GM13977 (cell line): Measurements from ENCODE around the gene ODAD2.
"Not testable (repeated sequence)": the region's sequence is repeated elsewhere in the genome, so short reads cannot be mapped to it uniquely, and the experiment has no call there.

Source experiments
- DNase-seq: peaks from one replicate; pipeline ENCODE4 v3.0.0; 2012; ENCODE audit warnings: low spot score
- in situ Hi-C: fragments of 300-500 bp; cut with MboI; formaldehyde crosslinking; loops from one replicate; pipeline ENCODE4 v1.12.0; 2022; ENCODE audit warnings: low sequenced_read_pairs, low pct_unique_long_range_greater_than_20kb, mixed read lengths, inconsistent platforms; ENCODE audit not compliant: unreplicated experiment
- TF ChIP-seq, protein P1 (sequence below): IDR thresholded peaks from 2 replicates; pipeline ENCODE4 v1.5.1; 2012; ENCODE audit warnings: mild to moderate bottlenecking, control low read depth; ENCODE audit not compliant: insufficient read depth; ENCODE audit errors: extremely low read depth, missing control alignments

ODAD2 gene

GRCh38 chr10:27998178-27998953 is 513 bp downstream of the ODAD2 start:
- DNase-seq = no peak
- in situ Hi-C loops = no loop called here
- TF ChIP-seq, protein P1, sequence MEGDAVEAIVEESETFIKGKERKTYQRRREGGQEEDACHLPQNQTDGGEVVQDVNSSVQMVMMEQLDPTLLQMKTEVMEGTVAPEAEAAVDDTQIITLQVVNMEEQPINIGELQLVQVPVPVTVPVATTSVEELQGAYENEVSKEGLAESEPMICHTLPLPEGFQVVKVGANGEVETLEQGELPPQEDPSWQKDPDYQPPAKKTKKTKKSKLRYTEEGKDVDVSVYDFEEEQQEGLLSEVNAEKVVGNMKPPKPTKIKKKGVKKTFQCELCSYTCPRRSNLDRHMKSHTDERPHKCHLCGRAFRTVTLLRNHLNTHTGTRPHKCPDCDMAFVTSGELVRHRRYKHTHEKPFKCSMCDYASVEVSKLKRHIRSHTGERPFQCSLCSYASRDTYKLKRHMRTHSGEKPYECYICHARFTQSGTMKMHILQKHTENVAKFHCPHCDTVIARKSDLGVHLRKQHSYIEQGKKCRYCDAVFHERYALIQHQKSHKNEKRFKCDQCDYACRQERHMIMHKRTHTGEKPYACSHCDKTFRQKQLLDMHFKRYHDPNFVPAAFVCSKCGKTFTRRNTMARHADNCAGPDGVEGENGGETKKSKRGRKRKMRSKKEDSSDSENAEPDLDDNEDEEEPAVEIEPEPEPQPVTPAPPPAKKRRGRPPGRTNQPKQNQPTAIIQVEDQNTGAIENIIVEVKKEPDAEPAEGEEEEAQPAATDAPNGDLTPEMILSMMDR = no peak

DNA sequence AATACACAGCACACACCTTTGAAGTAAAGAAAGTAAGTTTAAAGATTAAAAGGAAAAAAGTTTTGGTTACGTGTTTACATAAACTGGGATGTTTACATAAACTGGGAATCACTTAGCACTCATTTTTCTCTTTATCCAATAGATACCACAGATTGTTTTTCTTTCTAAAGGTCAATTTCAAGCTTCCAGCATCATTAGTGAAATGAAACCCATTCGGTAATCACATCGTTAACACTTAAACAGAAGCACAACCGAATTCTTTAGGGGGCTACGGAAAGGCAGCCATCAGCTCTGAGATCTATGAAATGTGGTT is 1.1 kb downstream of the ODAD2 start:
- no peak for DNase-seq
- in situ Hi-C loops = no loop called here
- TF ChIP-seq, protein P1 = no peak

GRCh38 chr10:27995311-27995710 is 3.6 kb downstream of the ODAD2 start:
- TF ChIP-seq, protein P1 = no peak
- in situ Hi-C loops = no loop called here
- no peak for DNase-seq

DNA sequence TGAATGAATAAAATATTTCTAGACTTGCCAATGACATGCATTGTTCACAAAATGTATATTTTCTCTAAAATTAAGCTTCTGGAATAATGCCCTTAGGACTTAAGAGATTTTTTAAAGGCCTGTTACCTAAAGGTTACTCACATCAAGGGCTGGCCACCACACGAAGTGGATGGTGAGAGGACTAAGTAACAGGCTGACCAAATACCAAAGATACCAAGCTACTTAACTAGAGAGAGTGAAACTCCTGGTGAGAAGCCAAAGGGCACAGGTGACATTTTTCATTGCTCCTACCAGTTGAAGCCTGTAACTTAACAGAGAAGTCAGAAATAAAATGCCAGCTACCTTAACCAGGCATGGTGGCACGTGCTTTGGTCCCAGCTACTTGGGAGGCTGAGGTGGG is 9.5 kb downstream of the ODAD2 start:
- DNase-seq, in situ Hi-C loops: not testable (repeated sequence)

DNA sequence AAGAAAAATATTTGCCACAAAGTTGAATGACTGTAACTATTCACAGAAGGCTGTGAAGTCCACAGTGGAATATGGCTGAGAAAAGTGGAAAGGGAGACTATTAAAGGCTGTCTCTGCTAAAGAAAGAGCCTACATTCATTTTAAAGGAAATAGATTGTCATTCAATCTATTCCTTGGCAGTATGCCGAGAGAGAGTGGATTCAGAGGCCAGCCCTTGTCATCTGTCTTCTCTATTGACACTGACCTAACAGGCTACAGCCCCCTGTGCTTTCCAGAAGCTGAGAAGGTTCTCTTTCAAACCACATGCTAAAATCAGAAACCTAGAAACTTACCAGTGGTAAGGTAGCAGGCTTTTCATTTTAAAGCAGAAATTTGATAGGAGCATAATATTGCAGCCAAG is 12.1 kb downstream of the ODAD2 start:
- TF ChIP-seq, protein P1 = no peak
- in situ Hi-C loops = no loop called here
- DNase-seq = no peak

GRCh38 chr10:27982875-27983543 is 15.9 kb downstream of the ODAD2 start:
- in situ Hi-C loops = no loop called here
- DNase-seq = no peak
- TF ChIP-seq, protein P1 = no peak

GRCh38 chr10:27981744-27982143 is 17.1 kb downstream of the ODAD2 start:
- TF ChIP-seq, protein P1 = no peak
- in situ Hi-C loops = no loop called here
- DNase-seq = no peak

DNA sequence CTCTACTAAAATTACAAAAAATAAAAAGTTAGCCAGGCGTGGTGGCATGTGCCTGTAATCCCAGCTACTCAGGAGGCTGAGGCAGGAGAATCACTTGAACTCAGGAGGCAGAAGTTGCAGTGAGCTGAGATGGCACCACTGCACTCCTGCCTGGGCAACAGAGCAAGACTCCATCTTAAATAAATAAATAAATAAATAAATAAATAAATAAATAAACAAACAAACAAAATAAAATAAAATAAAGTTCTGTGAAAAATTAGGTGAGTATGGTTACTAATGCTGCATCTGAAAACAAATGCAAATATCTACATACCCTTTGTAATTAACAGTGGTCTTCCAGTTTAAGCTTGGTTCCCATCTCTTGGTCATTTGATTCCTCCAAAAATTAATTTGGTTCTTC is 28.1 kb downstream of the ODAD2 start:
- in situ Hi-C loops, DNase-seq: not testable (repeated sequence)

DNA sequence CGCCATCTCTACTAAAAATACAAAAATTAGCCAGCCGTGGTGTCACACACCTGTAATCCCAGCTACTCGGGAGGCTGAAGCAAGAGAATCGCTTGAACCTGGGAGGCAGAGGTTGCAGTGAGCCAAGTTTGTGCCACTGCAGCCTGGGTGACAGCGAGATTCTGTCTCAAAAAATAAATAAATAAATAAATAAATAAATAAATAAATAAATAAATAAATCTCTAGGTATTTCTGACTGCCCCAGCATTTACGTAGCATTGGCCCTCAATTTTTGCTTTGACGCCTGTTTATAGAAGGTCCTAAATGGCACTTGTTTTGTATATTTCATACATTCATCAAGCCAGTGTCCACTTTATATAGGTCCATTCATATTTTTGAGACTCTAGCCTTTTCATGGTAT is 28.9 kb downstream of the ODAD2 start:
- DNase-seq, in situ Hi-C loops: not testable (repeated sequence)
